ENCODE data around the gene PARD3B. TPM values are rescaled to one million over a fixed set of nuclear protein-coding genes. Genes with fewer than 3 reads are reported as not detected.

PARD3B gene
- total and polyA plus RNA-seq, 2 experiments from 2014 or later: 3.5 to 4.4 TPM

GRCh38 chr2:204561771-204562170 is 16.5 kb downstream of the PARD3B start (continued):
- TF ChIP-seq, protein P1, sequence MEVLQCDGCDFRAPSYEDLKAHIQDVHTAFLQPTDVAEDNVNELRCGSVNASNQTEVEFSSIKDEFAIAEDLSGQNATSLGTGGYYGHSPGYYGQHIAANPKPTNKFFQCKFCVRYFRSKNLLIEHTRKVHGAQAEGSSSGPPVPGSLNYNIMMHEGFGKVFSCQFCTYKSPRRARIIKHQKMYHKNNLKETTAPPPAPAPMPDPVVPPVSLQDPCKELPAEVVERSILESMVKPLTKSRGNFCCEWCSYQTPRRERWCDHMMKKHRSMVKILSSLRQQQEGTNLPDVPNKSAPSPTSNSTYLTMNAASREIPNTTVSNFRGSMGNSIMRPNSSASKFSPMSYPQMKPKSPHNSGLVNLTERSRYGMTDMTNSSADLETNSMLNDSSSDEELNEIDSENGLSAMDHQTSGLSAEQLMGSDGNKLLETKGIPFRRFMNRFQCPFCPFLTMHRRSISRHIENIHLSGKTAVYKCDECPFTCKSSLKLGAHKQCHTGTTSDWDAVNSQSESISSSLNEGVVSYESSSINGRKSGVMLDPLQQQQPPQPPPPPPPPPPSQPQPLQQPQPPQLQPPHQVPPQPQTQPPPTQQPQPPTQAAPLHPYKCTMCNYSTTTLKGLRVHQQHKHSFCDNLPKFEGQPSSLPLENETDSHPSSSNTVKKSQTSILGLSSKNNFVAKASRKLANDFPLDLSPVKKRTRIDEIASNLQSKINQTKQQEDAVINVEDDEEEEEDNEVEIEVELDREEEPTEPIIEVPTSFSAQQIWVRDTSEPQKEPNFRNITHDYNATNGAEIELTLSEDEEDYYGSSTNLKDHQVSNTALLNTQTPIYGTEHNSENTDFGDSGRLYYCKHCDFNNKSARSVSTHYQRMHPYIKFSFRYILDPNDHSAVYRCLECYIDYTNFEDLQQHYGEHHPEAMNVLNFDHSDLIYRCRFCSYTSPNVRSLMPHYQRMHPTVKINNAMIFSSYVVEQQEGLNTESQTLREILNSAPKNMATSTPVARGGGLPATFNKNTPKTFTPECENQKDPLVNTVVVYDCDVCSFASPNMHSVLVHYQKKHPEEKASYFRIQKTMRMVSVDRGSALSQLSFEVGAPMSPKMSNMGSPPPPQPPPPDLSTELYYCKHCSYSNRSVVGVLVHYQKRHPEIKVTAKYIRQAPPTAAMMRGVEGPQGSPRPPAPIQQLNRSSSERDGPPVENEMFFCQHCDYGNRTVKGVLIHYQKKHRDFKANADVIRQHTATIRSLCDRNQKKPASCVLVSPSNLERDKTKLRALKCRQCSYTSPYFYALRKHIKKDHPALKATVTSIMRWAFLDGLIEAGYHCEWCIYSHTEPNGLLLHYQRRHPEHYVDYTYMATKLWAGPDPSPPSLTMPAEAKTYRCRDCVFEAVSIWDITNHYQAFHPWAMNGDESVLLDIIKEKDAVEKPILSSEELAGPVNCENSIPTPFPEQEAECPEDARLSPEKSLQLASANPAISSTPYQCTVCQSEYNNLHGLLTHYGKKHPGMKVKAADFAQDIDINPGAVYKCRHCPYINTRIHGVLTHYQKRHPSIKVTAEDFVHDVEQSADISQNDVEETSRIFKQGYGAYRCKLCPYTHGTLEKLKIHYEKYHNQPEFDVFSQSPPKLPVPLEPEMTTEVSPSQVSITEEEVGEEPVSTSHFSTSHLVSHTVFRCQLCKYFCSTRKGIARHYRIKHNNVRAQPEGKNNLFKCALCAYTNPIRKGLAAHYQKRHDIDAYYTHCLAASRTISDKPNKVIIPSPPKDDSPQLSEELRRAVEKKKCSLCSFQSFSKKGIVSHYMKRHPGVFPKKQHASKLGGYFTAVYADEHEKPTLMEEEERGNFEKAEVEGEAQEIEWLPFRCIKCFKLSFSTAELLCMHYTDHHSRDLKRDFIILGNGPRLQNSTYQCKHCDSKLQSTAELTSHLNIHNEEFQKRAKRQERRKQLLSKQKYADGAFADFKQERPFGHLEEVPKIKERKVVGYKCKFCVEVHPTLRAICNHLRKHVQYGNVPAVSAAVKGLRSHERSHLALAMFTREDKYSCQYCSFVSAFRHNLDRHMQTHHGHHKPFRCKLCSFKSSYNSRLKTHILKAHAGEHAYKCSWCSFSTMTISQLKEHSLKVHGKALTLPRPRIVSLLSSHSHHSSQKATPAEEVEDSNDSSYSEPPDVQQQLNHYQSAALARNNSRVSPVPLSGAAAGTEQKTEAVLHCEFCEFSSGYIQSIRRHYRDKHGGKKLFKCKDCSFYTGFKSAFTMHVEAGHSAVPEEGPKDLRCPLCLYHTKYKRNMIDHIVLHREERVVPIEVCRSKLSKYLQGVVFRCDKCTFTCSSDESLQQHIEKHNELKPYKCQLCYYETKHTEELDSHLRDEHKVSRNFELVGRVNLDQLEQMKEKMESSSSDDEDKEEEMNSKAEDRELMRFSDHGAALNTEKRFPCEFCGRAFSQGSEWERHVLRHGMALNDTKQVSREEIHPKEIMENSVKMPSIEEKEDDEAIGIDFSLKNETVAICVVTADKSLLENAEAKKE (CRISPR knock-in tag; IDR thresholded peaks at IDR 0.05): no peak
- TF ChIP-seq ETS1 (IDR thresholded peaks at IDR 0.05) (no peak), ZNF114 (CRISPR knock-in tag; IDR thresholded peaks at IDR 0.05) (no peak), JUNB (IDR thresholded peaks at IDR 0.05; ENCODE audit: unreplicated experiment) (no peak), POLR2AphosphoS5 (IDR thresholded peaks at IDR 0.05; ENCODE audit: low read depth) (no peak), STAT1 (IDR thresholded peaks at IDR 0.05; ENCODE audit: unreplicated experiment) (no peak), NANOG (IDR thresholded peaks at IDR 0.05; ENCODE audit: borderline replicate concordance) (no peak), EZH2phosphoT487 (IDR thresholded peaks at IDR 0.05; ENCODE audit: unreplicated experiment) (no peak), EZH2 (IDR thresholded peaks at IDR 0.05; ENCODE audit: low read depth, unreplicated experiment) (no peak), CTCF (conservative IDR thresholded peaks at IDR 0.05; ENCODE audit: low read depth in 2 of 2) (no peak), ZNF331 (CRISPR knock-in tag; IDR thresholded peaks at IDR 0.05; ENCODE audit: low read depth) (no peak)
